Left renal cortex interstitium (tissue), 4 donors: ENCODE results near the gene ACADL. TPM values are rescaled to one million over a fixed set of nuclear protein-coding genes. Genes with fewer than 3 reads are reported as not detected.

ENCODE experiments used
- DNase-seq, 4 donors: peaks; one replicate each; pipeline ENCODE4 v3.0.0-alpha.2; 2013; ENCODE audit warnings: low read depth in 4 of 4, low spot score in 2 of 4, missing footprints in 1 of 4
- polyA plus RNA-seq, 4 donors: library from polyadenylated mRNA; unstranded; fragments of 120-200 nt; gene quantifications; one replicate each; pipeline ENCODE4 v1.2.1, GENCODE V29; 2013; ENCODE audit not compliant: insufficient read length in 4 of 4

Gene ACADL
- polyA plus RNA-seq, 4 donors = 15.3 to 26.6 (median 20.5) TPM

DNA sequence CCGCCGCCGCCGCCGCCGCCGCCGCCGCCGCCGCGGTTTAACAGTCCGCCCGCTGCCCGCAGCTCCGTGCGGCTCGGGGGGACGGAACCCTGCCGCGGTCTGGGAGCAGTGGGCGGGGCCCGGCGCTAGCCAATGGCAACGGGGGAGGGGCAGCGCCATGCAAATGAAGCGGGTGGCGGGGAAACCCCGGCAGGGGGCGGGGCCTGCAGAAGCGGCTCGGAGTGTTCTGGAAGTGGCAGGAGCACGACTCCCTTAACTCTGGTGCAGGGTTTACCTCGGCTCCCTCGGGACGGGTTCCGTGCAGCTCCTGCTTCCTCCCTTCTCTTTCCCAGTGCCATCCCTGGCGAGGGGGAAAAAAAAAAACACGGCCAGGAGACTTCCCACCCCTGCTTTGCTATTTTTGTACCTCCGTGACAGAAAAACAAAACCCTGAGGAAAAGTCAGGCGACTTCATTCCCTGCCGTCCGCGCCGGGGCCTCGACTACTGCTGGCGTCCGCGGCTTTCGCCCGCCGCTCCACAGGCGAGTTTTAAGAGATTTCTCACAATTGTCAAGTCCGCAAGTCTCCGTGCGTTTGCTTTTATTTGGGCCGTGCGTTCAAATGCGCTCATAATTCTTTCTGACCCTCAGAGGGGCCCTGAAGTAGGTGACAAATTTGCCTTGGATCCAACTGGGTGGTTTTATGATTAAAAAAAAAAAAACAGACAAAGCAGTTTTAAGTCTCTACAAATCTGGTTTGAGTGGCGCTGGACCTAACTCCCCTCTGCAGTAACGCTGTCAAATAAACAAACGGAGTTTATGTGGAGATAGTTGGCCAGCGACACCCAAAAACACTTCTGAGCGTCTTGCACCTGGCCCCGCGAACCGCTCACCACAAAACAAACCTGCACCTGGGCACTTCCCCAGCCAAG is 53.7 kb downstream of the ACADL start, which contains the start of gene KANSL1L:
TSS of gene KANSL1L (minus strand) at position 101 of the 910 bp plus-strand sequence. CDS start 16,827 bp downstream, outside the sequence.
- DNase-seq = peak; percentile 84 to 94 (median 92)

DNA sequence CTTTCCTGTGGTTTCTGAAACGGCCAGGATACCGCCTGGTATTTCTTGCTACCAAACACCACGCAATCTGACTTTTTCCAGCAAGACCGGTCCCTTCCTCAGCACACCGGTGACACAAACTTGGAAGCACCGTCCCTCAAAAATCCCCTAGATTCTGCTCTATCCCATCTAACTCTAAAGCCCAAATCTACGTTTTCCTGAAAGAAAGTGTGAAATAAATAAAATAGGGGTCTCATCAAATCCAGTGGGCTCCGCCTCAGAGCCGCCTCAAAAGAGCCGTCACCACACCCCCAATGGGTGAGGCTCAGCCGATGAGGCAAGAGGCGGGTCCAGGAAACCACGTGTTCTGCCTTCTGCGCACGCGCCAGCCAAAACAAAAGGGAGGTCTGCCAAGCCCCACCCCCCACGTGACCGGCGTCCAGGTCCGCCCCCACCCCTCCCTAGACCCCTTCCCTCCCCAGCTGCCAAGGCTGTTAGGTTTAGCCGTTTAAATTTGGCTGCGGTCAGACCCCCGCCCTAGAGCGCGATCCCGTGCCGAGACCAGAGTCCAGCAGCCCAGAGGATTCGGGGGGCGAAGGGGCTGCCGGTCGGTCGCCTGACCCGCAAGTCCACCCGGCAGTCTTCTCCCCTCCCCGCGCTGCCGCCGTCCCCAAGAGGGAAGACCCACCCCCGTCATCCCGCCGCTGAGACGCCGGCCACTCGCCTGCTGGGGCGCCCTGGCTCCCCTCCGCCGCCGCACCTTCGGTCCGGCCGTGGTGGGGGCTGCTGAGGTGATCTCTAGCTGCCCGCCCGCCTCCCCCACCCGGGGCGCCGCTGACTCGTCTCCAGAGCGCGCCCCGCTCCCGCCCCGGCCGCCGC is 54.6 kb downstream of the ACADL start:
- DNase-seq = peak; percentile 93 to 97 (median 96)

DNA sequence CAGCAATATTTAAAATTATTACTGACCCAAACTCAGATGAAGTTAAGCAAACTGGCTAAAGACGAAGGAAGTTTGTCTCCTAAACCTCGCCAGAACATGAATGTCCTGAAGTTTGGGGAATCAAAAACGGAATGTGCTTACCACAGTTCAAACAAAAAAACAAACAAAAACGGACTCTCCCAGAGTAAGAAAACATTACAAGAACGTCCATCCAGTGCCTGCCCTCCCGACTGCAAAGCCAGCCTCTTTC is 55.1 kb downstream of the ACADL start:
- DNase-seq = no peak

DNA sequence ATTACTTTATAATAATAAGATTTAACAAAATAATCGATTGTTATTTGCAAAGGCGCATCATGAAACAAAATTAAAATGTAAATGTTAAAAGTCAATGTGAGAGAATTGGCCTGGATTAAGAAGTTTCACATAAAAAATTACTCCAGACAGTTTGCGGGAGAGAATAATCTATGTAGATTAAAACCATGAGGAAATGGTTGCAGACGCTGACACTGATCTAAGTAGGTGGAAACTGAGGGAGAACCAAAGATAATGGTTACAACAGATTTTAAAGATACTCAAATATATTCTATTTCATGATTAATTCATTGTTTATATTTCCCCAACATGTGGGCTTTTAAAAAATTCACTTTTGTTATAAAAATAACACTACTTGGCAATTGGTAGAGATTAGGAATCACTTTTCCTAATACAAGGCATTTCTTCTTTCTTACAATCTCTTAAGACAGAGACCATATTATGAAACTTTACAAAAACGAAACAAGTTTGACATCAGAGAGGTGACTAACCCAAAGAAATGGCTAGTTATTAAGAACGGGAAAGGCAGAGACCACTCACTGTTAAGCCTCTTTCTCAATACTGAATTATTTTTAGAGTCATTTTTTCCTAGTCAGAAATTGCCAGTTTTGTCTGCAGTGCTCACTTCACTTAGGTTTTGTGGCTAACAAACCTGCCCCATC is 55.6 kb downstream of the ACADL start:
- no peak for DNase-seq

DNA sequence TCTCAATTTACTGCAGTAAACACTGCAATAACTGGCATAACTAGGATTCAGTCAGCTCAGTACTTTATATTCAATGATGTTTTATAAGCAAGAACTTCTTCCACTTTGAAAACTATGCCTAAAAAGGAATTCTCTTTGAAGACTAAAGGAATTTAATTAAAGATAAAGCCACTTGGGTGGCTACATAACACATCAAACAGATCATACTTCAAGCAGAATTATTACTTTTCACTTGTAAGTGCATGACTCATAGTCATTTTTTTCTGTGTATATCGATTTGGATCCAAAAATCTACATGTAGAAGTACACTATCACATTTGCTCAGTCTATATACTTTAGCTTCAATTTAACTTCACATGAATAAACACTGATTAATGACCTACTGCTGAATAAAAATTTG is 58.0 kb downstream of the ACADL start:
- DNase-seq = no peak

DNA sequence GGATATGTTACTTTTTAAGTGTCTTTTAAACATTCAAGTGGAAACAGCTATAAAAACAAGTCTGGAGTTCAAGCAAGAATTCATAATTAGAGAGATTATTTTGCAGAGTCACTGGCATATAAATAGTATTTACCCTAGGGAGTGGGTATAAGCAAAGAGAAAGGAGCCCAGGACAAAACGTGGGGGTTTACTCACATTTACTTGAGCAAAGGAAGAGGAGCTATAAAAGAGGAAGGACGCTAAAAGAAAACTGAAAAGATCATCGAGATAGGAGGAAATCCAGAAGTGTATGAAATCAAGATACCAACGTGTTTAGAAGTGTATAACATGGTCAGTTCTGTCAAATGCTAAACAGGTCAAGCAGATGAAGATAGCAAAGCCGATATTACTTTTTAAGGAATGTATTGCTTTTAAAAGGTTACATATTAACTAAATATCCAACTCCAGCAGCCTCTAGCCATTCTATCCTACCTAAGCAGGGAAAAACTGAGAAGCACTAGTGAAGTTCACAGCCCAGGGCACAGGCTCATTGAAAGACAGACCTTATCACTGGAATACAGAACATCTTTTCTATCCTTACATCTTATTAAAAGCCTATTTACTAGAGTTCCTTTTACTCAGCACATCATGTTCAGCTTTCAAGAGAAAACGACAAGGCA is 62.7 kb downstream of the ACADL start:
- no peak for DNase-seq

DNA sequence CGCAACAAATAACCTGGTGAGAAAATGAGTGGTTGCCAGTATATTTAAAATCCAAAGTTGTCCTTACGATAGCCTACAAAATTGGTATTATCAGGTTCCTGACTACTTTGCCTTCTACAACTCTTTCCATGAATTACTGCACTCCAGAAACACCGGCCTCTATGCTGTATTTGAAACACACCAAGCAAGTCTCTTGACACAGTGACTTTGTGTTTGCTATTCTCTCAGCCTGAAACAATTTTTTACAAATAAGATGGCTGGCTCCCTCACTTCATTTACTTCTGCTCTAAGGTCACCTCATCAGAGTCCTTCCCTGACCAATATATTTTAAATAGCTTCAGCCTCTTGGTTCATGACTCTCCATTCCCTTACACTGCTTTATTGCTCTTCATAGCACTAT is 66.2 kb downstream of the ACADL start:
- no peak for DNase-seq

DNA sequence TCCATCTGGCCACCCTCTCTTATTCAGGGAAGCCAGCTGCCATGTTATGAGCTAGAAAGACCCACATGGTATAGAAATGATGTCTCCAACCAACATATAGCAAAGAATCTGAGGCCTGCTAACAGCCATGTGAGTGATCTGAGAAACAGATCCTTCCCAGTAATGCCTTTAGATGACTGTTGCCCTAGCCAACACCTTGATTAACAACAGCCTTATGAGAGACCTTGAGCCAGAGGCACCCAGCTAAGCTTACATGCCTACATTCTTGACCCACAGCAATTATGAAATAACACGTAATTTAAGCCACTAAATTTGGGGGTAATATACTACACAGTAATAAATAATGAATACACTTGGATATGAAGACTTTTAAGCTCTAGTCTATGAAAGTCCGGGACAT is 67.0 kb downstream of the ACADL start:
- no peak for DNase-seq

DNA sequence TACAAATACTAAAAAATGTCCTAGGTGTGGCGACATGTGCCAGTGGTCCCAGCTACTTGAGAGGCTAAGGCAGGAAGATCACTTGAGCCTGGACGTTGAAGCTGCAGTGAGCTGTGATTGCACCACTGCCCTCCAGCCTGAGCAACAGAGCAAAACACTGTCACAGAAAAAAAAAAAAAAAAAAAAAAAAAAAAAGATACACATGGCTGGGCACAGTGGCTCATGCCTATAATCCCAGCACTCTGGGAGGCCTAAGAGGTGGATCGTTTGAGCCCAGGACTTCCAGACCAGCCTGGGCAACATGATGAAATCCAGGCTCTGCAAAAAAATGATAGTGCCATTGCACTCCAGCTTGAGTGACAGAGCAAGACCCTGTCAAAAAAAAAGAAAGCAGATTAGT is 67.7 kb downstream of the ACADL start:
- no peak for DNase-seq

DNA sequence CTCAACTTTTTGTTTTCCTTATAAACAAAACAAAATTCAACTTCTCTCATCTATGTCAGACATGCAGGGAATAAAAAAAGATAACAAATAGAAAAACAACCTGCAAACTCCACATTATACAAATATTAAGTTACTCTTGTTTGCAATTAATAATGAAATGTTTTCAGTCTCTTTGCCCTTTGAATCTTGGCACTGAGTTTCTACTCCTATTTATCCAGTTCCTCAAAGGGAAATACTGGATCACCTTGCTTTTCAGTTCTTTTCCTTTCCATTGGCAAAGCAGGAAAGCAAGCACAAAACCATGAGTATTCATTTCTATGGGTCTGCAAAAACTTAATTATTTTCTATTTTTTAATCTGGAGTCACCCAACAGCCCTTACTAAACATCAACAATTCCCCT is 77.6 kb downstream of the ACADL start:
- no peak for DNase-seq

Other genes starting within 250 kb of the ACADL start
- 10 to 100 TPM; 55.9 to 62.9 (median 59.2) TPM for gene RPE, start 222.8 kb downstream of the ACADL start, polyA plus RNA-seq
- gene KANSL1L, start 54.0 kb downstream of the ACADL start, polyA plus RNA-seq = 10 to 100 TPM; 42.1 to 70.9 (median 54.9) TPM
- gene MYL1, start 89.7 kb upstream of the ACADL start, polyA plus RNA-seq = under 1 TPM in 1 of 4 donors, not detected in 3; 0.76 TPM